K562 (cell line): Measurements from ENCODE around the gene CASP1. TPM values are rescaled to one million over a fixed set of nuclear protein-coding genes. Genes with fewer than 3 reads are reported as not detected.
"Not testable (repeated sequence)": the region's sequence is repeated elsewhere in the genome, so short reads cannot be mapped to it uniquely, and the experiment has no call there.

Source experiments
- ATAC-seq: fragments of 200-7000 bp; cut with Tn5 transposase; 3 replicates; pipeline ENCODE4 v1.9.1; 2020; ENCODE audit warnings: moderate library complexity
- BruUV-seq: library from RNA; stranded (reverse); fragments of 400-500 nt; replicated peaks from 2 replicates; lab custom pipeline; 2021; lab: Mats Ljungman, UMichigan
- CTCF ChIA-PET: fragments of 300-600 bp; formaldehyde crosslinking; extraction: SDS; loops from one replicate; lab custom pipeline; 2021; ENCODE audit warnings: low intra/inter-chr PET ratio; lab: Yijun Ruan, JAX
- POLR2A ChIA-PET: fragments of 300-600, 350-650 bp; sonication (Branson Sonifier 250); formaldehyde crosslinking; extraction: SDS; loops from one replicate; lab custom pipeline; 2021; ENCODE audit warnings: antibody characterized with exemption, inconsistent platforms; lab: Yijun Ruan, JAX
- DNase-seq, 4 experiments: peaks; one replicate each; pipeline versions ENCODE4 v3.0.0 to v3.0.0-alpha.2; 2011 to 2018; ENCODE audit warnings: low spot score in 3 of 4, mixed read lengths in 3 of 4; ENCODE audit errors: extremely low read depth in 1 of 4
- FAIRE-seq: peaks from 2 replicates; lab custom pipeline; 2011; peaks lifted over from hg19 to GRCh38; lab: Jason Lieb, UNC
- H2AFZ ChIP-seq: 2 replicates; pipeline ENCODE4 v1.6.0; 2011; ENCODE audit warnings: low read depth, low read length, control low read depth, inconsistent platforms
- H3K27ac ChIP-seq: fragments of 200-600 bp; 3 replicates; pipeline ENCODE4 v1.8.0; 2011; ENCODE audit warnings: low read depth, mild to moderate bottlenecking, control low read depth, inconsistent platforms, low read length, moderate library complexity, mixed read lengths; ENCODE audit errors: extremely low read depth
- H3K27me3 ChIP-seq, 2 experiments: fragments of 300-600 bp in 1 of 2; 2 replicates in 1 of 2; 3 replicates in 1 of 2; pipeline versions ENCODE4 v1.6.0 to v1.8.0; 2011; ENCODE audit warnings: inconsistent platforms in 2 of 2, low read length in 2 of 2, mild to moderate bottlenecking in 1 of 2, mixed read lengths in 1 of 2, moderate library complexity in 1 of 2; ENCODE audit not compliant: control insufficient read depth in 2 of 2, insufficient read depth in 2 of 2
- H3K36me3 ChIP-seq: fragments of 300-600 bp; 3 replicates; pipeline ENCODE4 v1.8.0; 2011; ENCODE audit warnings: mild to moderate bottlenecking, low read length, inconsistent platforms; ENCODE audit not compliant: control insufficient read depth, insufficient read depth
- H3K4me1 ChIP-seq, 2 experiments: fragments of 200-600 bp in 1 of 2; replicated peaks in 1 of 2; 2 replicates in 1 of 2; 3 replicates in 1 of 2; pipeline versions ENCODE4 v1.5.1 to v1.8.0; 2011; ENCODE audit warnings: inconsistent platforms in 2 of 2, low read length in 2 of 2, mild to moderate bottlenecking in 1 of 2, mixed read lengths in 1 of 2, moderate library complexity in 1 of 2; ENCODE audit not compliant: control insufficient read depth in 2 of 2, insufficient read depth in 2 of 2
- H3K4me2 ChIP-seq: 2 replicates; pipeline ENCODE4 v1.6.1; 2011; ENCODE audit warnings: low read length, control low read depth, inconsistent platforms, mixed read lengths; ENCODE audit not compliant: insufficient read depth
- H3K4me3 ChIP-seq: fragments of 200-600 bp; sonication (generic), shearing (Covaris generic); 2 replicates; pipeline ENCODE4 v1.5.1; 2016; ENCODE audit warnings: control low read depth, inconsistent platforms
- H3K79me2 ChIP-seq: fragments of 200-600 bp; 3 replicates; pipeline ENCODE4 v1.8.0; 2011; ENCODE audit warnings: low read length, inconsistent platforms; ENCODE audit not compliant: control insufficient read depth, insufficient read depth
- H3K9ac ChIP-seq, 2 experiments: 2 replicates each; pipeline versions ENCODE4 v1.6.0 to v1.6.1; 2011; ENCODE audit warnings: low read depth in 2 of 2, low read length in 2 of 2, control low read depth in 1 of 2, inconsistent platforms in 1 of 2, mild to moderate bottlenecking in 1 of 2, mixed read lengths in 1 of 2; ENCODE audit not compliant: insufficient read depth in 1 of 2
- H3K9me1 ChIP-seq: one replicate; pipeline ENCODE4 v1.6.0; 2011; ENCODE audit warnings: inconsistent platforms, mild to moderate bottlenecking, low read length, moderate library complexity; ENCODE audit not compliant: control insufficient read depth, insufficient read depth
- H3K9me3 ChIP-seq: replicated peaks from 2 replicates; pipeline ENCODE4 v1.5.1; 2011; ENCODE audit warnings: low read depth, low read length, inconsistent platforms; ENCODE audit not compliant: control insufficient read depth, insufficient read depth
- H4K20me1 ChIP-seq: replicated peaks from 2 replicates; pipeline ENCODE4 v1.6.1; 2011; ENCODE audit warnings: low read length, inconsistent platforms, mixed read lengths; ENCODE audit not compliant: control insufficient read depth, insufficient read depth
- CTCF ChIP-seq, 3 experiments: IDR thresholded peaks in 2 of 3; conservative IDR thresholded peaks in 1 of 3; 2 replicates each; pipeline ENCODE4 v1.5.1; 2011 to 2012; ENCODE audit warnings: low read length in 3 of 3, mild to moderate bottlenecking in 3 of 3, control low read depth in 2 of 3, improper control_type of control experiment in 1 of 3, inconsistent platforms in 1 of 3, low read depth in 1 of 3, mixed read lengths in 1 of 3, moderate library complexity in 1 of 3; ENCODE audit not compliant: insufficient read depth in 2 of 3
- POU5F1 ChIP-seq: fragments of 150-350 bp; IDR thresholded peaks from 2 replicates; pipeline ENCODE4 v1.6.1; 2014; ENCODE audit warnings: borderline replicate concordance, low read length, low read depth, mild to moderate bottlenecking; ENCODE audit not compliant: partially characterized antibody
- ZFPM2 ChIP-seq: fragments of 250-450 bp; sonication (Bioruptor Pico); IDR thresholded peaks from 2 replicates; pipeline ENCODE4 v1.5.1; 2022; ENCODE audit warnings: mild to moderate bottlenecking
- ZNF584 ChIP-seq: fragments of 200-800 bp; sonication (Bioruptor generic); IDR thresholded peaks from 2 replicates; pipeline ENCODE4 v1.6.1; 2016; ENCODE audit warnings: low read depth, mild to moderate bottlenecking, missing genetic modification characterization, missing compliant biosample characterization
- WGBS: fragments of 100-300 bp; shearing (Covaris generic); methylation state at CpG from one replicate; pipeline ENCODE4 v1.1.6; 2016; ENCODE audit warnings: low coverage, mixed read lengths; ENCODE audit not compliant: insufficient coverage; ENCODE audit errors: missing lambda C conversion rate; 5-methylcytosine and 5-hydroxymethylcytosine counted together
- in situ Hi-C: fragments of 300-500 bp; cut with MboI; formaldehyde crosslinking; loops from 4 replicates; pipeline ENCODE4 v1.15.0; 2018; ENCODE audit warnings: inconsistent platforms, mixed read lengths
- intact Hi-C: fragments of 100-400 bp; cut with micrococcal nuclease; formaldehyde crosslinking; loops from 2 replicates; pipeline ENCODE4 v1.14.2; 2022
- polyA plus RNA-seq, 8 experiments: library from polyadenylated mRNA; depleted of rRNA in 4 of 8; stranded (reverse) in 5 of 8; unstranded in 3 of 8; fragments of >200 nt; fragmentation: Nextera tagmentation in 2 of 8; fragmentation: Illumina TruSeq in 1 of 8; extraction: Ambion mirVana in 2 of 8; extraction: Trizol in 1 of 8; gene quantifications; 2 replicates each; pipeline versions ENCODE4 v1.2.1 to v1.2.3, GENCODE V29; 2011 to 2014; ENCODE audit warnings: inconsistent platforms in 1 of 8, missing spikeins in 1 of 8
- total RNA-seq, 7 experiments: library from RNA; depleted of rRNA in 6 of 7; stranded (reverse); fragments of >200 nt in 6 of 7; fragmentation: Illumina TruSeq in 2 of 7; extraction: Trizol in 2 of 7; gene quantifications; 2 replicates each; pipeline versions ENCODE4 v1.2.1 to v1.2.3, GENCODE V29; 2011 to 2021; ENCODE audit warnings: low replicate concordance in 1 of 7

The CASP1 gene
- total and polyA plus RNA-seq, 9 of the 15 experiments (the other 6 are each of a cell fraction or from before 2014, with no cell fraction given) = not detected

GRCh38 chr11:105078283-105078682 lies 43.3 kb upstream of the CASP1 start (continued):
- TF ChIP-seq ZNF584 (no peak), POU5F1 (no peak), ZFPM2 (no peak), CTCF (IDR thresholded peaks at IDR 0.05 in 2 of 3, conservative IDR thresholded peaks at IDR 0.05 in 1 of 3; ENCODE audit: insufficient read depth in 2 of 3, low read depth in 1 of 3, low read length in 3 of 3) (no peak)

- H3K27ac ChIP-seq, H3K36me3 ChIP-seq, H3K9me1 ChIP-seq, H3K79me2 ChIP-seq, H3K9ac ChIP-seq, H3K27me3 ChIP-seq, BruUV-seq, H4K20me1 ChIP-seq, H3K9me3 ChIP-seq, in situ Hi-C loops, FAIRE-seq, intact Hi-C loops, H3K4me2 ChIP-seq, ATAC-seq, DNase-seq, H3K4me1 ChIP-seq, H2AFZ ChIP-seq, CTCF ChIA-PET, H3K4me3 ChIP-seq, POLR2A ChIA-PET: not testable (repeated sequence)
- 0% methylated on average over 4 of the region's 4 CpGs for WGBS
These were observed 42.3 kb upstream of the CASP1 start for GRCh38 chr11:105077141-105077790.
